Endothelial cell (in vitro differentiated cells): ENCODE results near the gene NRTN. TPM values are rescaled to one million over a fixed set of nuclear protein-coding genes. Genes with fewer than 3 reads are reported as not detected.

Source experiments
- DNase-seq: peaks from one replicate; pipeline ENCODE4 v3.0.0; 2021; ENCODE audit warnings: low spot score
- H3K27ac Mint-ChIP-seq: one replicate; pipeline ENCODE4 v1.8.0; 2021; ENCODE audit warnings: mixed read lengths, inconsistent platforms; ENCODE audit not compliant: unreplicated experiment
- H3K27me3 Mint-ChIP-seq: one replicate; pipeline ENCODE4 v1.8.0; 2021; ENCODE audit warnings: mild to moderate bottlenecking, moderate library complexity, mixed read lengths, inconsistent platforms; ENCODE audit not compliant: unreplicated experiment
- H3K36me3 Mint-ChIP-seq: one replicate; pipeline ENCODE4 v1.8.0; 2021; ENCODE audit warnings: mild to moderate bottlenecking, low read depth, mixed read lengths, inconsistent platforms; ENCODE audit not compliant: unreplicated experiment
- H3K4me1 Mint-ChIP-seq: one replicate; pipeline ENCODE4 v1.8.0; 2021; ENCODE audit warnings: mild to moderate bottlenecking, mixed read lengths, inconsistent platforms; ENCODE audit not compliant: unreplicated experiment
- H3K4me3 Mint-ChIP-seq: one replicate; pipeline ENCODE4 v1.8.0; 2021; ENCODE audit warnings: mild to moderate bottlenecking, mixed read lengths, inconsistent platforms; ENCODE audit not compliant: unreplicated experiment
- H3K9me3 Mint-ChIP-seq: one replicate; pipeline ENCODE4 v1.8.0; 2021; ENCODE audit warnings: mixed read lengths, inconsistent platforms; ENCODE audit not compliant: unreplicated experiment
- CTCF ChIP-seq: fragments of 200-600 bp; sonication (generic); IDR thresholded peaks from one replicate; pipeline ENCODE4 v1.5.0; 2021; ENCODE audit warnings: antibody characterized with exemption; ENCODE audit not compliant: unreplicated experiment
- total RNA-seq: library from RNA; stranded (reverse); fragmentation: NEBNext Ultra II Directional; extraction: Animal tissue kit (Norgen Biotek cat#: 25700); gene quantifications from one replicate; pipeline ENCODE4 v1.2.1, GENCODE V29; 2021; ENCODE audit not compliant: unreplicated experiment

Gene NRTN
- total RNA-seq, 1 donor from 2014 or later, result 0.56 TPM

GRCh38 chr19:5801796-5802619 is 2.9 kb upstream of the NRTN start:
- Mint-ChIP-seq H3K9me3 (no peaks in the 10 kb centered on the region), H3K4me1 (no peaks in the 10 kb centered on the region), H3K36me3 (peaks cover 6% of the 10 kb centered on the region), H3K27me3 (peaks cover 25% of the 10 kb centered on the region), H3K4me3 (no peak overlapping the region), H3K27ac (no peak overlapping the region)
- no peak for DNase-seq
- TF ChIP-seq CTCF, result no peak

GRCh38 chr19:5803441-5803751 is 1.5 kb upstream of the NRTN start:
- H3K36me3 Mint-ChIP-seq, result peaks cover 7% of the 10 kb centered on the region
- no peak for DNase-seq
- H3K4me3 Mint-ChIP-seq, result peak overlapping the region; percentile 51
- no peaks in the 10 kb centered on the region for H3K9me3 Mint-ChIP-seq
- H3K27ac Mint-ChIP-seq, result no peak overlapping the region
- peaks cover 27% of the 10 kb centered on the region for H3K27me3 Mint-ChIP-seq
- TF ChIP-seq CTCF, result no peak
- no peaks in the 10 kb centered on the region for H3K4me1 Mint-ChIP-seq

GRCh38 chr19:5803752-5804515 is 933 bp upstream of the NRTN start:
- TF ChIP-seq CTCF, result peak; percentile 86
- peak; percentile 100 for DNase-seq
- no peaks in the 10 kb centered on the region for H3K4me1 Mint-ChIP-seq
- H3K27ac Mint-ChIP-seq, result no peak overlapping the region
- peaks cover 24% of the 10 kb centered on the region for H3K27me3 Mint-ChIP-seq
- H3K9me3 Mint-ChIP-seq, result no peaks in the 10 kb centered on the region
- H3K4me3 Mint-ChIP-seq, result peak overlapping the region; percentile 51
- peaks cover 7% of the 10 kb centered on the region for H3K36me3 Mint-ChIP-seq

DNA sequence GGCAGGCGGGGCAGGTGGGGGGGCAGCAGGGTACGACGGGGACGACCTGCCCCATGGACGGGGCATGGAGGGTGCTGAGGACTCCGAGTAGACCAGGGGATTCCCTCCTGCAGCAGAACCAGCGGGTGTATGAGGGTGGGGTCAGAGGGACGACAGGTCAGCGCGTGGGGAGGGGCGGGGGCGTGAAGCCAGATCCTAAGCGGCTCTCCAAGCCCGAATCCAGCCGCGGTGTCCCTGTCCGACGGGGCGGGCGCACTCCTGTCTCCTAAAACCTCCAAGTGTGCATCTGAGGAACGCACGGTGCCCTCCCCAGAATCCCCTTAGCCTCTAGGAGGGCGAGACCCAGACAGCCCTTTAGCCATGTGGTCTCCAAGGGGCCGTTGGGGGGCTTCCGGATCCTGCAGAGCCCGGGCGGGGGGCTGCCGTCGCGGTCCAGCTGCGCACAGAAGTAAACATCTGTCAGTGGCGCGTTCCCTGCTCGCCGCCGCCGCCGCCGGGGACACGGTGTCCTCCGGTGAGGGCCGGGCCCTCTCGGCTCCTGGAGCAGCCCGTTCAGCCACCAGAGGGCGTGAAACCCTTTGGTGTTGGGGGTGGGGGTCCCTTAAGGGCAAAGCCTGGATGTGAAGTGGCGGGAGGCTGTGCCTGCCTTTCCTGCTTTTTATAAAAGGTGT is 730 bp downstream of the NRTN start:
- Mint-ChIP-seq H3K27me3 (peaks cover 26% of the 10 kb centered on the region), H3K36me3 (peaks cover 7% of the 10 kb centered on the region), H3K27ac (no peak overlapping the region), H3K4me1 (no peaks in the 10 kb centered on the region), H3K9me3 (no peaks in the 10 kb centered on the region), H3K4me3 (no peak overlapping the region)
- peak; percentile 92 for DNase-seq
- TF ChIP-seq CTCF, result peak; percentile 64
